HepG2 (cell line): ENCODE results near the gene PARP11. TPM values are rescaled to one million over a fixed set of nuclear protein-coding genes. Genes with fewer than 3 reads are reported as not detected.

ENCODE experiments used
- ATAC-seq: fragments of 200-7000 bp; cut with Tn5 transposase; 3 replicates; pipeline ENCODE4 v1.9.1; 2020; ENCODE audit warnings: mild to moderate bottlenecking, moderate library complexity
- BruUV-seq: library from RNA; stranded (reverse); fragments of 400-500 nt; replicated peaks from 2 replicates; lab custom pipeline; 2021; lab: Mats Ljungman, UMichigan
- CTCF ChIA-PET: fragments of 300-600 bp; formaldehyde crosslinking; extraction: SDS; loops from one replicate; lab custom pipeline; 2021; ENCODE audit warnings: low total read pairs, inconsistent platforms, low intra/inter-chr PET ratio; lab: Yijun Ruan, JAX
- POLR2A ChIA-PET: fragments of 350-600 bp; sonication (Branson Sonifier 250); formaldehyde crosslinking; loops from one replicate; lab custom pipeline; 2020; ENCODE audit warnings: antibody characterized with exemption, inconsistent platforms; lab: Yijun Ruan, JAX
- DNase-seq: peaks from one replicate; pipeline ENCODE4 v3.0.0-alpha.2; 2015; ENCODE audit warnings: low spot score
- FAIRE-seq: peaks from 3 replicates; lab custom pipeline; 2011; peaks lifted over from hg19 to GRCh38; lab: Jason Lieb, UNC
- H2AFZ ChIP-seq: one replicate; pipeline ENCODE4 v1.6.1; 2011; ENCODE audit warnings: low read length, inconsistent platforms
- H3K27ac ChIP-seq: fragments of 300-600 bp; 3 replicates; pipeline ENCODE4 v1.8.0; 2011; ENCODE audit warnings: mixed run types, mild to moderate bottlenecking, mixed read lengths, low read length, inconsistent platforms; ENCODE audit not compliant: insufficient read depth; ENCODE audit errors: extremely low read length
- H3K27me3 ChIP-seq, 2 experiments: fragments of 200-600 bp in 1 of 2; 2 replicates in 1 of 2; 3 replicates in 1 of 2; pipeline versions ENCODE4 v1.6.0 to v1.8.0; 2011; ENCODE audit warnings: low read length in 2 of 2, mild to moderate bottlenecking in 2 of 2, moderate library complexity in 2 of 2, inconsistent platforms in 1 of 2; ENCODE audit not compliant: insufficient read depth in 2 of 2, control insufficient read depth in 1 of 2
- H3K36me3 ChIP-seq, 2 experiments: fragments of 200-600 bp in 1 of 2; replicated peaks in 1 of 2; 2 replicates in 1 of 2; 3 replicates in 1 of 2; pipeline versions ENCODE4 v1.5.1 to v1.8.0; 2011; ENCODE audit warnings: low read length in 2 of 2, inconsistent platforms in 1 of 2; ENCODE audit not compliant: insufficient read depth in 2 of 2, control insufficient read depth in 1 of 2
- H3K4me1 ChIP-seq: 2 replicates; pipeline ENCODE4 v1.5.1; 2012; ENCODE audit warnings: low read length, inconsistent platforms; ENCODE audit not compliant: insufficient read depth
- H3K4me2 ChIP-seq: 2 replicates; pipeline ENCODE4 v1.6.0; 2011; ENCODE audit warnings: low read depth, low read length, inconsistent platforms
- H3K4me3 ChIP-seq, 3 experiments: fragments of 200-600 bp in 1 of 3; sonication (generic), shearing (Covaris generic) in 1 of 3; replicated peaks in 1 of 3; 2 replicates each; pipeline ENCODE4 v1.5.1; 2011 to 2016; ENCODE audit warnings: low read length in 3 of 3, inconsistent platforms in 2 of 3, low read depth in 2 of 3, mild to moderate bottlenecking in 2 of 3, control low read depth in 1 of 3, mixed read lengths in 1 of 3; ENCODE audit not compliant: insufficient read depth in 1 of 3
- H3K79me2 ChIP-seq: one replicate; pipeline ENCODE4 v1.6.1; 2011; ENCODE audit warnings: low read length, inconsistent platforms; ENCODE audit not compliant: insufficient read depth
- H3K9ac ChIP-seq: 2 replicates; pipeline ENCODE4 v1.6.0; 2011; ENCODE audit warnings: mild to moderate bottlenecking, low read depth, low read length, inconsistent platforms; ENCODE audit not compliant: insufficient read depth
- H3K9me3 ChIP-seq: 2 replicates; pipeline ENCODE4 v1.5.1; 2012; ENCODE audit warnings: mild to moderate bottlenecking, low read length
- H4K20me1 ChIP-seq: 2 replicates; pipeline ENCODE4 v1.6.0; 2011; ENCODE audit warnings: inconsistent platforms, mild to moderate bottlenecking, low read length, moderate library complexity; ENCODE audit not compliant: insufficient read depth
- BCL6 ChIP-seq: IDR thresholded peaks from 2 replicates; pipeline ENCODE4 v1.6.1; 2016; ENCODE audit warnings: missing genetic modification reagents, missing compliant biosample characterization
- FOXJ3 ChIP-seq: sonication (generic); formaldehyde crosslinking; IDR thresholded peaks from 2 replicates; pipeline ENCODE4 v1.4.0; 2020; ENCODE audit warnings: missing genetic modification reagents, mild to moderate bottlenecking, borderline replicate concordance
- JDP2 ChIP-seq: sonication (generic); formaldehyde crosslinking; IDR thresholded peaks from 2 replicates; pipeline ENCODE4 v1.8.1; 2022; ENCODE audit warnings: missing genetic modification reagents, borderline replicate concordance
- NAIF1 ChIP-seq: sonication (generic); formaldehyde crosslinking; IDR thresholded peaks from 2 replicates; pipeline ENCODE4 v1.5.0; 2020; ENCODE audit warnings: mild to moderate bottlenecking, missing genetic modification reagents, borderline replicate concordance
- RBFOX2 ChIP-seq: fragments of 200-400 bp; formaldehyde crosslinking; IDR thresholded peaks from 2 replicates; pipeline ENCODE4 v1.6.1; 2017; ENCODE audit warnings: low read depth, mild to moderate bottlenecking, low read length
- SOX5 ChIP-seq: IDR thresholded peaks from 2 replicates; pipeline ENCODE4 v1.6.1; 2016; ENCODE audit warnings: borderline replicate concordance
- ZNF503 ChIP-seq: sonication (generic); formaldehyde crosslinking; IDR thresholded peaks from 2 replicates; pipeline ENCODE4 v1.4.0; 2020; ENCODE audit warnings: missing genetic modification reagents
- ZNF570 ChIP-seq: sonication (generic); formaldehyde crosslinking; IDR thresholded peaks from 2 replicates; pipeline ENCODE4 v1.4.0; 2020; ENCODE audit warnings: mild to moderate bottlenecking, missing genetic modification reagents, borderline replicate concordance
- ZNF670 ChIP-seq: sonication (generic); formaldehyde crosslinking; IDR thresholded peaks from 2 replicates; pipeline ENCODE4 v1.8.0; 2022; ENCODE audit warnings: mild to moderate bottlenecking, missing genetic modification reagents, borderline replicate concordance
- ZNF761 ChIP-seq: sonication (generic); formaldehyde crosslinking; conservative IDR thresholded peaks from 2 replicates; pipeline ENCODE4 v1.4.0; 2020; ENCODE audit warnings: mild to moderate bottlenecking, missing genetic modification reagents
- WGBS: methylation state at CpG from one replicate; pipeline ENCODE4 v1.1.6; 2017; ENCODE audit warnings: low lambda C conversion rate; 5-methylcytosine and 5-hydroxymethylcytosine counted together
- in situ Hi-C: cut with HindIII; loops from 2 replicates; pipeline ENCODE4 v1.10.0; 2017; ENCODE audit warnings: low pct_unique_long_range_greater_than_20kb; ENCODE audit not compliant: extremely low pct_ligation_motif_present
- intact Hi-C: fragments of 100-400 bp; cut with micrococcal nuclease; formaldehyde crosslinking; loops from one replicate; pipeline ENCODE4 v1.10.0; 2022; ENCODE audit not compliant: unreplicated experiment
- polyA plus RNA-seq, 8 experiments: library from polyadenylated mRNA; depleted of rRNA in 3 of 8; stranded (reverse) in 7 of 8; unstranded in 1 of 8; fragments of >200 nt; fragmentation: Illumina TruSeq in 4 of 8; extraction: Trizol in 4 of 8; gene quantifications; 2 replicates each; pipeline versions ENCODE4 v1.2.1 to v1.2.3, GENCODE V29; 2011 to 2016; ENCODE audit warnings: low read depth in 4 of 8, missing spikeins in 1 of 8, mixed read lengths in 1 of 8; ENCODE audit not compliant: insufficient read depth in 1 of 8
- total RNA-seq, 5 experiments: library from RNA; depleted of rRNA; stranded (reverse); fragments of >200 nt; fragmentation: Illumina TruSeq; extraction: Trizol; gene quantifications; 2 replicates each; pipeline ENCODE4 v1.2.3, GENCODE V29; 2016; ENCODE audit warnings: low read depth in 1 of 5

Gene PARP11
- total and polyA plus RNA-seq, 2 of the 13 experiments (the other 11 are each of a cell fraction or from before 2014, with no cell fraction given), result 4.0 to 7.6 TPM

DNA sequence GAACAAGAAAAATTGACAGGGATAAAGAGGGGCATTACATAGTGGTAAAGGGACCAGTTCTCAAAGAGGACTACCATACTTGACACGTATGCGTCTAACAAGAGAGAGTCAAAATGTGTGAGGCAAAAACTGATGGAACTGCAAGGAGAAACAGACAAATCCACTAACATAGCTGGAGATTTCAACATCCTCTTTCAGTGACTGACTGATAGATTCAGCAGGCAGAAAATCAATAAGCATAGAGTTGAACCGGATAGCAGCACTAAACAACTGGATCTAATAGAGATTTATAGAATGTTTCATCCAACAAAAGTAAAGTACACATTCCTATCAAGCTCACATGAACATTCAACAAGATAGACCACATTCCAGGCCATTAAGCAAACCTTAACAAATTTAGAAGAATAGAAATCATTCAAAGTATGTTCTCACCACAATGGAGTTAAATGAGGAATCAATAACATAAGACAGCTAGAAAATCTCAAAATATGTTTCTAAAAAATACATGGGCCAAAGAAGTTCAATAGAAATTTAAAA is 104.2 kb downstream of the PARP11 start:
- Histone ChIP-seq H3K4me3 (no peak overlapping the region), H3K79me2 (no peaks in the 10 kb centered on the region), H3K27me3 (no peaks in the 10 kb centered on the region), H3K36me3 (no peaks in the 10 kb centered on the region)
- CTCF ChIA-PET, result no interaction called here
- ATAC-seq, result no peak
- TF ChIP-seq JDP2 (CRISPR knock-in tag), result no peak
- no peak for TF ChIP-seq ZNF761 (CRISPR knock-in tag)
- TF ChIP-seq, all 625 proteins: peak for 0
- no peak overlapping the region for H2AFZ ChIP-seq
- H3K9ac ChIP-seq, result no peak overlapping the region
- H3K9me3 ChIP-seq, result no peaks in the 10 kb centered on the region
- no peak overlapping the region for H3K4me2 ChIP-seq
- intact Hi-C loops, result no loop called here
- H3K27ac ChIP-seq, result no peak overlapping the region
- FAIRE-seq, result no peak
- H4K20me1 ChIP-seq, result no peaks in the 10 kb centered on the region
- H3K4me1 ChIP-seq, result no peaks in the 10 kb centered on the region
- 25% methylated on average over 3 of the region's 3 CpGs for WGBS
- POLR2A ChIA-PET, result no interaction called here
- in situ Hi-C loops, result no loop called here
- BruUV-seq, result no TSS peak
- DNase-seq, result no peak

DNA sequence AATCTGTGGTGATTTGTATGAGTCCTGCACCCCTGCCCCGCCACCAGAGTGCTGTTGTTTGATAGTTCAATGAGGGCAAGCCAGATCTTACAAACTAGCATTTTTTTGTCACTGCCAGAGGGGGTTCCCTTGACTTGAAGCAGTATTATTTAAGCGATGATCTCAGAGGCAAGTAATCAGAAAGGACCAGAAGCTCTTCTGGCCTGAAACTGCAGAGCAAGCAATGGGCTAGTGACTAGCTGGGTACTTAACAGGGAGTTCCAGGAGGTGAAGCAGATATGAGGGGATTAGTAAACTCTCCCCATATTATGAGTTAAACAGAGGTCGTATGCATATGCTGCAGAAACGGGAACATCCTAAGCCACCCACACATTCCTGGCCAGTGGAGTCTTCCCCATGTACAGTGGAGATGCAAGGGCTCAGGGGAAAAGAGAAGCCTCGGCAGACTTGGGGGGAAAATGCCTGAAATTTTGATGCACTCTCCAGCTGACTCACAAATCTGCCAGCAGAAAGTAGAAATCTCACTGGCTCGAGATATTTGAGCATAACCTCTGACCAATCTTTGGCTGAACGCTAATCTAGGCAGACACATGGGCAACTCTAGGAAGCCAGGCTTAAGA is 112.0 kb downstream of the PARP11 start:
- Histone ChIP-seq H3K27ac (no peak overlapping the region), H2AFZ (no peak overlapping the region), H3K9ac (no peak overlapping the region), H3K79me2 (no peaks in the 10 kb centered on the region), H4K20me1 (no peaks in the 10 kb centered on the region), H3K9me3 (no peaks in the 10 kb centered on the region), H3K27me3 (no peaks in the 10 kb centered on the region), H3K4me3 (no peak overlapping the region), H3K4me1 (peaks cover 13% of the 10 kb centered on the region), H3K4me2 (no peak overlapping the region), H3K36me3 (no peaks in the 10 kb centered on the region)
- WGBS, result 39% methylated on average over 6 of the region's 7 CpGs
- FAIRE-seq (no peak), DNase-seq (no peak), ATAC-seq (no peak)
- BruUV-seq, result no TSS peak
- POLR2A ChIA-PET, result no interaction called here
- TF ChIP-seq FOXJ3 (CRISPR knock-in tag), result no peak
- no peak for TF ChIP-seq RBFOX2
- TF ChIP-seq SOX5 (CRISPR knock-in tag), result no peak
- TF ChIP-seq NAIF1 (CRISPR knock-in tag), result no peak
- TF ChIP-seq BCL6 (CRISPR knock-in tag), result no peak
- TF ChIP-seq ZNF670 (CRISPR knock-in tag), result no peak
- TF ChIP-seq ZNF503, result no peak
- no peak for TF ChIP-seq ZNF570 (CRISPR knock-in tag)
- in situ Hi-C loops, result no loop called here
- CTCF ChIA-PET, result no interaction called here
- intact Hi-C loops, result no loop called here
